Cardiac septum (tissue), 1 donor: ENCODE data around the gene C1orf167. TPM values are rescaled to one million over a fixed set of nuclear protein-coding genes. Genes with fewer than 3 reads are reported as not detected.
A peak's percentile ranks its signal among the peaks of the same experiment; 100 is the strongest.

Experiments used
- DNase-seq: peaks from one replicate; pipeline ENCODE4 v3.0.0-alpha.2; 2020; ENCODE audit warnings: low spot score
- intact Hi-C: fragments of 100-400 bp; cut with DNase I; formaldehyde crosslinking; loops from one replicate; pipeline ENCODE4 v1.14.0; 2022
- long read RNA-seq: library from polyadenylated mRNA; unstranded; transcript quantifications from one replicate; pipeline ENCODE4 v2.0.0, GENCODE V29; 2021
- total RNA-seq: library from RNA; stranded (reverse); fragmentation: NEBNext Ultra II Directional; extraction: Animal tissue kit (Norgen Biotek cat#: 25700); gene quantifications from one replicate; pipeline ENCODE4 v1.2.1, GENCODE V29; 2021
- donor health status: DM: no; HTN: no; CAD: no.

C1orf167 gene, protein sequence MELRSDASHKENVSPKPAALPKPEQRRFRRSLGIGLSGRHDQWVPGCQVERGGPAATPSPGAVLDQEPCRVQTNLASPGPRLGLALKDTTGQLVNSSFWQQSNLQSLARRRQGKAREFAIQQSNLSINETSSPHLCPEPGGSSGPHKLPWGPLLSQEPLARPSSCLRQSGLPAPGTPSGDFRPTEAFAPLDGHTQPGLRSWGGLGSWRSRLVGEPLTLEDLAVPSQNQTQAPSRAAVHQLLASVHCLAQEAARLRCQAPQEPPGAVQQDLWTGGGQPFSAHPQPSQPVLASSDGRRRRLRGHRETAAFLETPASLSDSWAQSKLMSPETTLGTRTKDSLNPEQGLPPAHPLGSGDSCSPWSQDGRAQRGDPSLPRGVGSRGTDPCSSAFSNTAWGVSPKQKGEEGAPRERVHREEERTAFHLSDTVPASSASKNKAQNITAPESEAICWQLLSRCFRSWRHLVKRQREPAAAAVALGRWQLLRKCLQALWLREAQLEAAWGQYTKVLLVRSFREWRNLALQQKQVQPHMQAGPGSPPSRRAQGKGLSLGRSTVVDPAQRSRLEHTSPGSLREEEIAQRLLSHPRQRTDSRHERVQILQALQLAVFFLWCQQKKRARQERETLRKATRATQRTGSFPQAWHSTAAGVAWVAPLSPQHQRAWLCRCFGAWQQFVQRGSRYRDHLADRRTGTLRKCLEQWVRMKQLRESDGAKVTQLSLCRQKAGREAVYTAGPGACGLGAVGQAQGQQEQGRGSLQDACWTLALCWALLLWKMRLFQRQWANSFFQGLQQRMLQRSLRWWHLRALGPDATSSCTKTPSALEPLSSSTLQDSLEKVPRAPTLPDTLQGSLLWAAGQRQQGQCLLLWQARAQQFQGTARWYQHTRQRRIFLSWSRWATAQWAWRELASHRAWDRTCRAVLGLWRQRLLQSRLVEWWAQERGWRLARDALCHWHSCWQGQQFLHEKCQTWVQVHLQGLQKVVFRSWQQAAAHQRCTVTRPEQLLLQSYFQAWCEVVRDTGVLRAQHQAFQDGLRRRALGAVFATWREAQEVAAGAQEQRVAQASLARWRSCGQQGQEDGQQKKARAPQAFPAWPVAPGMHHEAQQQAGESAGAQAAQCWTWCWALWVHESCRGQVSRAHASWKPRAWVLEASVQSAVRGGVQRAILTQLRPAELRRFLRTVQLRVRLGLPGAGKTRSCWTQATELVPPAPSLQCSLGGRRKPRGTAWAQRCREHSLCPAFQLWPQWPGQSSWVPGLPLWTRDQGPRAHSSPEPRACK (N-terminal part only)
- total RNA-seq, result 2.3 TPM
- long read RNA-seq, partial matches to known transcripts, result 1 of 3 reads
- long read RNA-seq, other reads (novel, unspliced or antisense), result 1 of 3 reads

DNA sequence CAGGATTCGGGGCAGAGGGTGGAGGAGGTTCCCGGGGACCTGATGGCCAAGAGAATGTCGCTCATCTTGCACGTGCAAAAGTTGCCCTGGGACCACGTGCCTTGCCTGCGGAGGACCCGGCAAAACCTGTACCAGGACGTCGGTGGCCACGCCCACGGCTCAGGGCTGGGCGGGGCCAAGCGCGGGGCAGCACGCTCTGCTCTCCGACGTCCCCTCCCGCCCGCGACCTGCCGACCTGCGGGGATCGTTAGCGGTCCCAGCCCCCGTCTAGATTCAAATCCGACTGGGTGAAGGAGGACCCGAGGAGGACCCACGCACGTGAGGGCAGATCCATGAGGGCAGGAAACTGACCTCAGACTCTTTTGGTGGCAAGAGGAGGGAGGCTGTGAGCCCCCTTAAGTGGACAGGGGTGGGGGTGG is at the start of gene C1orf167:
TSS of gene C1orf167 (plus strand) at position 206 of the 419 bp plus-strand sequence. CDS start 2,208 bp downstream, outside the sequence.
- DNase-seq, result no peak

DNA sequence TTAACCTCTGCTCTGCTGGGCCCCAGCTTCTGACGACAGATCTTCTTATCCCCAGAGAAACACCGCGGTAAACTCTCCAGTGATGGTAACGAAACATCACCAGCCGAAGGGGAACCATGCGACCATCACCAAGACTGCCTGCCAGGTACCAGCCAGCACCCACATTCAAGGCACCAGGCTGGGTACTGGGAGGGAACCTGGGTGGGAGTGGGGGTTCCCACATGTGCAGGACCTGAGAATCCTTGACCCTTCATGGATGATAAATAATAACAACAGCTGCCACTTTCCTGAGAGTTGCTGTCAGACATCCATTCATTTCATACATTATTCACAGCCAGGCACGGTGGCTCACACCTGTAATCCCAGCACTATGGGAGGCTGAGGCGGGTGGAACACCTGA is 49.7 kb upstream of the C1orf167 start:
- no peak for DNase-seq

More for the DNA sequence above, at the start of gene C1orf167:
- intact Hi-C loops, result no loop called here

DNA sequence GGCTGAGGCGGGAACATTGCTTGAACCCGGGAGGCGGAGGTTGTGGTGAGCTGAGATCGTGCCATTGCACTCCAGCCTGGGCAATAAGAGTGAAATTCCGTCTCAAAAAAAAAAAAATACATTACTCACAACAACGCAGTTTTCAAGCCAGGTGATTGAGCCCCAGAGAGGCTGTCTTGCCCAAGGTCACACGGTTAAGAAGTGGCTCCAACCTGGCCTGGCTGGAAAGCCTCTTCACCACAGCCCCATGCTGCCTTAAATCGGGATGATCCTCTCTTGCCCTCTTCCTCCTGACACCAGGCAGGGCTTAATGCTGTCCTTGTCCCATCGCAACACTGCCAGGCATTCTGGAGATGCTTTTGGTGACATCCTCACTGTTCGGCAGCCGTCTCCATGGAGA is 48.9 kb upstream of the C1orf167 start:
- intact Hi-C loops, result no loop called here
- DNase-seq, result no peak

More for the DNA sequence above, 49.7 kb upstream of the C1orf167 start:
- intact Hi-C loops, result no loop called here

DNA sequence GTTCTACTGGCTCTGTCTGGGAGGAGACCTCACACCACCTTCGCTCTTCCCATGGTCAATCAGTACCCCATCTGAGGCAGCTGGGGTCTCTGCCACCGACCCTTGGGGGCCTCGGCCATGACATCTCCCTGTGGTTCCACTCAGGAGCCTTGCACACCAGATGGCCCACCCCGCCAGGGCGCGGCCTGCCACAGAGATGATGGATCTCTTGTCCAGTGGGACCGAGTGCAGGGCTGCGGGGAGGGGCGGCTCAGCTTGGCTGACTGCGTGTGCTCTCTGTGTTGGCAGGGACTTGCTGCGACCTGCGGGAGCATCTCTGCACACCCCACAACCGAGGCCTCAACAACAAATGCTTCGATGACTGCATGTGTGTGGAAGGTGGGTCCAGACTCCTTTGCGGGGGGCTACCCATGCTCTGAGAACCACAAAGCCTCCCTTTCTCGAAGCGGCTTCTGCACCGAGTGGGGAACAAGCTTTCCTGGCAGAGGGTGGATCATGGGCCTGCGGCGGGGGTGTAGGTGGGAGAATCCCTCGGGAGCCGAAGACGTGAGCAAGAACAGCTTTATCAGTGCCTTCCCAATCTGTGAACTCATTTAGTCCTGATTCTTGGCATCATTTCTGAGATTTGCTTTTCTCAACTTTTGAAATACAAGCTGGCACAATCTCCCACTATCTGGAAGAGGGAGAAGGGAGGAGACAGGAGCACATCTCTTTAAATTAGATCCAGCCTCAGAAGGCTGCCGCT is 47.0 kb upstream of the C1orf167 start:
- no peak for DNase-seq
- intact Hi-C loops, result loop anchor here (5.0 kb wide), 1 partner anchor 33 kb away; the partner anchor contains the start of gene MAD2L2

DNA sequence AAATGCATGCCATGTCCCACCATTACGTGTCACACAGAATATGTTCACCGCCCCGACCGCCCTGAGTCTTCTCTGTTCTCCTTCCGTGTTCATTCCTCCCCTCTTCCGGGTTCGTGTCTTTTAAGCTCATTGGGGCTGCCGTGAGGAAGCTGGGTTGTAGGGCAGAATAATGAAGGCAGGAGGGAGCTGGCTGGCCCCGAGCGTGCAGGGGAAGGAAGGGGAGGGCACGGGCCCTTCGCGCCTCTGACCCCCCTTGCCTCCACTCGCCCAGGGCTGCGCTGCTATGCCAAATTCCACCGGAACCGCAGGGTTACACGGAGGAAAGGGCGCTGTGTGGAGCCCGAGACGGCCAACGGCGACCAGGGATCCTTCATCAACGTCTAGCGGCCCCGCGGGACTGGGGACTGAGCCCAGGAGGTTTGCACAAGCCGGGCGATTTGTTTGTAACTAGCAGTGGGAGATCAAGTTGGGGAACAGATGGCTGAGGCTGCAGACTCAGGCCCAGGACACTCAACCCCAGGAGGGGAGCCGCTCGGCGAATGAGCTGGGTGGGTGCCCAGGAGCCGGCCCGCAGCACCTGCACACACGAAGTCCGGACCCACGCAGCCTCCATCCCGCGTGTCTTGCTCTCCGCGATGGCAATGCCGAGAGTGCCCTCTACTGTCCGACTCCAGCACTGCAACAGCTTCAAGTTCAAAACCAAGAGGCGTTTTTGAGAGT is 42.5 kb upstream of the C1orf167 start:
- DNase-seq, result peak; percentile 93
- intact Hi-C loops, result loop anchor here (1.0 to 10.0 kb wide), 3 partner anchors 37 to 665 kb away; partner anchors contain the start of gene MAD2L2

DNA sequence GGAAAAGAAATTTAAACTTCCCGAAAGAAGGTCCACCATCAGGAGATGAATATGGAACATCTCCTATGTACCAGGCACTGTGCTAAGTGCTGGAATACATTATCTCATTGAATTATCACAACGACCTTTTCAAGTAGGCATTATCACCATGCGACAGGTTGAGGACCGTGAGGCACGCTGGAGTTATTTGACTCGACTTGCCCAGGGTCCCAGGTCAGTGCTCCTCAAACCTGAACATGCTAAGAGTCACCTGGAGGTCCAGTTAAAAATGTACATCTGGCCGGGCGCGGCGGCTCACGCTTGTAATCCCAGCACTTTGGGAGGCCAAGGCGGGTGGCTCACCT is 42.0 kb upstream of the C1orf167 start:
- intact Hi-C loops, result loop anchor here (10.0 kb wide), 1 partner anchor 665 kb away; no protein-coding TSS in a partner anchor
- no peak for DNase-seq

DNA sequence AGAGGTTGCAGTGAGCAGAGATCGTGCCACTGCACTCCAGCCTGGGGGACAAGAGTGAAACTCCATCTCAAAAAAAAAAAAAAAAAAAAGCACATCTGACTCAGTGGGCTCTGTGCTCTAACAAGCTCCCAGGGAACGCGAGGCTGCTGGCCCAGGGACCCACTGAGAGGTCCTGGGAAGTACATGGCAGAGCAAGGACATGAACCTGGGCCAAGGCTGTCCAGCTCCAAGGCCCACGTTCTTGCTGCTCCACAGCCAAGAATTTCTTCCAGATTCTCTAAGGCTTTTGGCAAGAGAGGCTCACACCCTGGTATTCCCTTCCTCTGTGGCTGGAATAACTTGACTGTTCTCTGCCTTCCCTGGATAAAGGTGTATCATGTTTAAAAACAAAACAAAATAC is 41.5 kb upstream of the C1orf167 start:
- no peak for DNase-seq
- intact Hi-C loops, result loop anchor here (10.0 kb wide), 1 partner anchor 666 kb away; no protein-coding TSS in a partner anchor

DNA sequence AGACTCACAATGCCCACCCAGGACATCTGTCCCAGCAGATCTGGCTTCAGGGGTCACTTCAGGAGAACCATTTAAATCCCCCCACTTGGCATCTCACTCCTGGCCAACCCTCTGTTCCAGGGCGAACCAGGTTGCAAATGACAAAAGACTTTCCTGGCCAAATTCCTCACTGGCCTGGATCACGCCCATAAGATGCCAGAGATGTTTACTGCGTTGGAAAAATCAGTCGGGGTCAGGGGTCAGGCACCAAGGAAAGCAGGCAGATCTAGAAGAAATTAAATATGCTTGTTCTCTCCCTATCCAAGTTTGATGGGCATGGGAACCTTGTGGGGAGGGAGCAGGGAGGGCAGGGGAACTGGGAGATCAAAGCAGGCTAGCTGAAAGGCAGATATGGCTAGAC is 40.7 kb upstream of the C1orf167 start:
- no peak for DNase-seq
- intact Hi-C loops, result loop anchor here (10.0 kb wide), 1 partner anchor 667 kb away; no protein-coding TSS in a partner anchor

DNA sequence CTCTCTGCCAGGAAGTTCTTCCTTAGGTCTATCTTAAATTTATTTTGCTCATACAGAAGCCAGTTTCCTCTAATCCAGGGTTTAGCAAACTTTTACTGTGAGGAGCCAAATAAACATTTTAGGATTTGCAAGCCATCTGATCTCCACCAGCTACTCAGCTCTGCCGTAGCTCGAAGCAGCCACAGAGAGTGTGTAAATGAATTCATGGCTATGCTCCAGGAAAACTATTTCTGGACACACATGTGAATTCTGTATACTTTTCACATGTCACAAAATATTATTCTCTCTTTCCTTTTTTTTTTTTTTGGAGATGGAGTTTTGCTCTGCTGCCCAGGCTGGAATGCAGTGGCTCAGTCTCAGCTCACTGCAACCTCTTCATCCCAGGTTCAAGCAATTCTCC is 39.5 kb upstream of the C1orf167 start:
- intact Hi-C loops, result loop anchor here (10.0 kb wide), 1 partner anchor 668 kb away; no protein-coding TSS in a partner anchor
- DNase-seq, result no peak

DNA sequence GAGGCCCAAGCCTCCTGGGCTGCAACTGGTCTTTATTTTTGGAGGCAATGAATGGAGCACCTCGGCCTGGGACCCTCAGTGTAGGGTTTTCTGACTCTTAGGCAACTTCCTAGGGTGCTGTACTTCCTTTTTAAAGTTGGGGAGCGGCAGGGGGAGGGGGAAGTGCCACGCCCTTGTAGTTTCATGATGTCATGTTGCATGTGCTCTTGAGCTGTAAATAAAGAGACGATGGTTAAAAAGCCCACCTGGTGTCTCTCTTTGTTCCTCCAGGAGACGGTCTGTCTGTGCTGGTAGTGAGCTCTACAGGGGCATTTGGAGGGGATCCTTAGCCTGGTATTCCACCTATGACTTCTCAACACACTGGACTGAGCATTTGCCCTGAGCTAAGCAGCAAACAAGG is 36.4 kb upstream of the C1orf167 start:
- intact Hi-C loops, result loop anchor here (10.0 kb wide), 1 partner anchor 671 kb away; no protein-coding TSS in a partner anchor
- DNase-seq, result no peak

DNA sequence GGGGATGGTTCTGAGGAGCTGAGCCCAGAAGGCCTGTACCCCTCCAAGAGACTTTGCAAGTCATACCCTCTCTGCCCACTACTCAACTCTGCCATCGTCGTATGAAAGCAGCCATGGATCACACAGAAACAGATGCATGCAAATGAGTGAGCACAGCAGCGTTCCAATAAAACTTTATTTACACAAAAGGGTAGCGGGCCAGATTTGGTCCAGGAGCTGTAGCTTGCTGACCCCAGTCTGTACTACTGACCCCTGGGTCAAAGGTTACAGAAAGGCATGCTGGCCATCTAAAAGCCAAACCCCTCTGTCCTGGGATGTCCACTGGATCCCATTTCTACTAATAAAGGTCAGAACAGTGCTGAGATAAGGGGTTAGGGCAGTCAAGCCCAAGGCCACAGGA is 34.9 kb upstream of the C1orf167 start:
- DNase-seq, result no peak
- intact Hi-C loops, result loop anchor here (10.0 kb wide), 1 partner anchor 672 kb away; no protein-coding TSS in a partner anchor

DNA sequence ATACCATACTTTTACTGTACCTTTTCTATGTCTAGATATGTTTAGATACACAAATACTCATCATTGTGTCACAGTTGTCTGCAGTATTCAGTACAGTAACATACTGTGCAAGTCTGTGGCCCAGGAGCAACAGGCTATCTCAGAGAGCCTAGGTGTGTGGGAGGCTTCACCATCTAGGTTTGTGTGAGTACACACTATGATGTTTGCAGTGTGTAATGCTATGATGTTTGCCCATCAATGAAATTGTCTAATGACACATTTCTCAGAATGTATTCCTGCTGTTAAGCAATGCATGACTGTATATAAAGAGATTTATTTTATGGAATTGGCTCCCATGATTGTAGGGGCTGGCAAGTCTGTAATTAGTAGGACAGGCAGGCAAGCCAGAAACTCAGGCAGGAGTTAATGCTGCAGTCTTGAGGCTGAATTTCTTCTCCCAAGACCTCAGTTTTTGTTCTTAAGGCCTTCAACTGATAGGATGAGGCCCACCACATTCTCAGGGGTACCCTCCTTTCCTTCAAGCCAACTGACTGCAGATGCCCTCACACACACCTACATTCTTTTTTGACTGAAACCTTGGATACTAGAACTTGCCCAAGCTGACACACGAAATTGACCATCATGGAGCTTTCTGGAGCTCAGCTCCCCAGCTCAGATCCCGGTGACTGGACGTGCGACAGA is 33.7 kb upstream of the C1orf167 start:
- intact Hi-C loops, result loop anchor here (10.0 kb wide), 1 partner anchor 673 kb away; no protein-coding TSS in a partner anchor
- DNase-seq, result no peak

DNA sequence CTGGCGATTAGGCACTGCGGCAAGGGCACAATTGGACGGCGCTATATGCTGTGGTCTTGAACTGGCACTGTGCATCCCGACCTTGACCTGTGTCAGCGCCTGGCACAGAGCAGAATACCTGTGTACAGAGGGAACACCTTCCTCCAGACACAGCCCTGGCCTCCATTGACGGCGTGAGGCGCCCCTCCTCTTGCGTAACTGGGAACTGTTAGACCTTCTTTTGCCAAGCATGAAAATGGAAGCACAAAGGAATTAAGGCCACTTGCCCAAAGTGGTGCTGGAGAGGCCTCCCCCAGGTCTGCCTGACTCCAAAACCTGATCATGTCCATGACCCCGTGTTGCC is 32.9 kb upstream of the C1orf167 start:
- intact Hi-C loops, result loop anchor here (10.0 kb wide), 1 partner anchor 674 kb away; no protein-coding TSS in a partner anchor
- no peak for DNase-seq

DNA sequence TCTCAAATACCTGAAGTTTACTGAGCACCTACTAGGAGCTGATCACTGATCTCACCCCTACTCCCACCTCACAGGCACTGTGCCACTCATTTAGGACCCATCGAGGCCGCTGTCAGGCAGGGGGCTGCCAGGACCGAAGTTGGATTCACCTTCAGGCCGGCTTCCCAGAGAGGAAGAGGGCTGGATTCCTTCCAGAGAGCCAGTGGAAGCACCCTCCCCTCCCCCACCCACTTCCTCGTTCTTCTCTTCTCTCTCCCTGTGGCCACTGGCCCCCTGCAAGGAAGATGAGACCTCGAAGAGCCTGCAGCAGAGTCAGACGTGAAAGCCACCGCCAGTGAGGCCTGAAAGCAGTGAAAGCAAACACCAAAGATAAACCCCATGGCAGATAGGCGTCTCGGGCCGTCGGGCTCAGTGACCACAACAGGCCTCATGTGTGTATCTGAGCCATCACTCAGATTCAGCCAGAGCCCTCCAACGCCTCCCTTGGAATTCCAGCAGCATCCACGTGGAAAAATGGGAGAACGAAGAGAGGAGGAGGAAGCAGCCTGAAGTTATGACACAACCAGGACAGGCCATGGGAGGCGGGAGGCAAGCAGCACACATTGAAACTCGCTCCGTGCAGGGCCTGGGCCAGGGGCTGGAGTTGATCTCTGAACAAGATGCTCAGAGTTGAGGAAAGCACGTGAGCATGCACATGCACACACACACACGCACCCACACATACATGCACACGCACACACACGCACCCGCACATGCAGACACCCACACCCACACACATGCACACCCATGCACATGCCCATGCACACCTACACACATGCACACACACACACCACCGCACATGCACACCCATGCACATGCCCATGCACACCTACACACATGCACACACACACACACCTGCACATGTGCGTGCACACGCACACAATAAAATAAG is 32.2 kb upstream of the C1orf167 start:
- no peak for DNase-seq
- intact Hi-C loops, result loop anchor here (10.0 kb wide), 1 partner anchor 675 kb away; no protein-coding TSS in a partner anchor

DNA sequence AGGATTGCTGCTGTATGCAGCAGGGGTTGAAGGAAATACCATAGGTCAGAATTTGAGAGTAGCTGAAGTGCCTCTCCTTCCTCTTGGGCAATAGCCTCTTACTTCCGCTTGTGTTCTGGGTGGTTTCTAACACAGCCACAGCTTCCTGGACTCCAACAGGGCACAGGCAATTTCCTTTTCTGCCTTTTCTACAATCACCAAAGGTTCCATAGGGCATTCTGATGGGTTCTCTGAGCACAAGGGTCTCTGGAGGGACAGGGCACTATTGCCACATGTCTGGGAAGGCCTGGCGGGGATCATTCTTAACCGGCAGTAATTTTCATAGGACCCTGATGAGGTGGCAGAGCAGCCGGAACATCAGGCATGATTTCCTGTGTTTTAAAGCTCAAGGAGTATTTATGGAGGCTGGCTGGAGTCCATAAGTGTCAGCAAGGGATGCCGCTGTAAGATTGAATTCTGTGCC is 31.5 kb upstream of the C1orf167 start:
- intact Hi-C loops, result no loop called here
- DNase-seq, result no peak

DNA sequence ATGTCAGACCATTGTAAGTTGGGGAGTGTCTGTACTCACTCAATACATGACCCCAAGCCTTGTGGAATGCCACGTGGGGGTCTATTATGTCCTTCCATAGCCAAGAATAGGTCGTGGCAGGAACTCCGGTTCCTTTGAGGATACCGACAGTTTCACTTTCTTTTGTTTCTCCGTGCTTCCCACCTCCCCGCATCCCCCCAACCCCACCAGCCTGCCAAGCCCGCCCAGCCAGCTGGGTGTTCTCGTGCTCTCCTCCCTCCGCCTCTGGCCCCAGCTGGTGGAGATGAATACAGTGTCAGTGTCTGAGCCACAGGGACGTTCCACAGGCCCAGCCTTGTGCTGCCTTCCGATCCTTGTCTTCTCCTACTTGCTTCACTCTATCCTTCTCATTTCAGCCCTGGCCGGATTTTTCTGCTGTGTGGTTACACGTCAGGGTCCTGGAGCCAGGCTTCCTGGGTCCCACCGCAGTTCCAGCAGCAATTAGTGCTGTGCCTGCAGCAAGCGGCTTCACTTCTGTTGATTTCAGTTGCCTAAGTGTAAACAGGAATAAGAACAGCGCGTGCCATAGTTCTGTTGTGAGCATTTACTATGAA is 30.2 kb upstream of the C1orf167 start:
- intact Hi-C loops, result no loop called here
- DNase-seq, result no peak
